GM13976 (cell line): ENCODE results near the gene COL21A1.

Source experiments
- DNase-seq: peaks from one replicate; pipeline ENCODE4 v3.0.0; 2012; ENCODE audit warnings: low spot score
- in situ Hi-C: fragments of 300-500 bp; cut with MboI; formaldehyde crosslinking; loops from one replicate; pipeline ENCODE4 v1.12.0; 2022; ENCODE audit warnings: low sequenced_read_pairs, mixed read lengths, inconsistent platforms; ENCODE audit not compliant: unreplicated experiment
- TF ChIP-seq, protein P1 (sequence below): IDR thresholded peaks from 2 replicates; pipeline ENCODE4 v1.5.1; 2012; ENCODE audit warnings: borderline replicate concordance, mild to moderate bottlenecking; ENCODE audit not compliant: insufficient read depth; ENCODE audit errors: extremely low read depth, missing control alignments, control extremely low read depth

The COL21A1 gene

GRCh38 chr6:56051202-56051598, 196.2 kb downstream of the COL21A1 start:
- no peak for DNase-seq
- in situ Hi-C loops = no loop called here
- TF ChIP-seq, protein P1, sequence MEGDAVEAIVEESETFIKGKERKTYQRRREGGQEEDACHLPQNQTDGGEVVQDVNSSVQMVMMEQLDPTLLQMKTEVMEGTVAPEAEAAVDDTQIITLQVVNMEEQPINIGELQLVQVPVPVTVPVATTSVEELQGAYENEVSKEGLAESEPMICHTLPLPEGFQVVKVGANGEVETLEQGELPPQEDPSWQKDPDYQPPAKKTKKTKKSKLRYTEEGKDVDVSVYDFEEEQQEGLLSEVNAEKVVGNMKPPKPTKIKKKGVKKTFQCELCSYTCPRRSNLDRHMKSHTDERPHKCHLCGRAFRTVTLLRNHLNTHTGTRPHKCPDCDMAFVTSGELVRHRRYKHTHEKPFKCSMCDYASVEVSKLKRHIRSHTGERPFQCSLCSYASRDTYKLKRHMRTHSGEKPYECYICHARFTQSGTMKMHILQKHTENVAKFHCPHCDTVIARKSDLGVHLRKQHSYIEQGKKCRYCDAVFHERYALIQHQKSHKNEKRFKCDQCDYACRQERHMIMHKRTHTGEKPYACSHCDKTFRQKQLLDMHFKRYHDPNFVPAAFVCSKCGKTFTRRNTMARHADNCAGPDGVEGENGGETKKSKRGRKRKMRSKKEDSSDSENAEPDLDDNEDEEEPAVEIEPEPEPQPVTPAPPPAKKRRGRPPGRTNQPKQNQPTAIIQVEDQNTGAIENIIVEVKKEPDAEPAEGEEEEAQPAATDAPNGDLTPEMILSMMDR = no peak

- TF ChIP-seq, protein P1 = no peak
- DNase-seq = no peak
- in situ Hi-C loops = no loop called here
Measured at GRCh38 chr6:56050530-56051201, 196.7 kb downstream of the COL21A1 start.

GRCh38 chr6:56048601-56049000, 198.8 kb downstream of the COL21A1 start:
- in situ Hi-C loops = no loop called here
- TF ChIP-seq, protein P1 = no peak

GRCh38 chr6:56047931-56048540, 199.3 kb downstream of the COL21A1 start:
- no peak for DNase-seq
- in situ Hi-C loops = no loop called here
- TF ChIP-seq, protein P1 = no peak

More at GRCh38 chr6:56048601-56049000, 198.8 kb downstream of the COL21A1 start:
- DNase-seq = no peak

- in situ Hi-C loops = no loop called here
- DNase-seq = no peak
- TF ChIP-seq, protein P1 = no peak
Measured at GRCh38 chr6:56046576-56046975, 200.8 kb downstream of the COL21A1 start.

- no peak for DNase-seq
- in situ Hi-C loops = no loop called here
- TF ChIP-seq, protein P1 = no peak
Measured at GRCh38 chr6:56043761-56044160, 203.6 kb downstream of the COL21A1 start.
